IgD-negative memory B cell (primary cell): ENCODE measurements around the gene PSMA3. TPM values are rescaled to one million over a fixed set of nuclear protein-coding genes. Genes with fewer than 3 reads are reported as not detected.
A peak's percentile ranks its signal among the peaks of the same experiment; 100 is the strongest.

Source experiments
- H3K27ac Mint-ChIP-seq, 3 donors: one replicate each; pipeline ENCODE4 v1.8.0; 2020 to 2022; ENCODE audit warnings: mild to moderate bottlenecking in 3 of 3, mixed read lengths in 3 of 3, moderate library complexity in 1 of 3
- H3K27me3 Mint-ChIP-seq: one replicate; pipeline ENCODE4 v1.8.0; 2021; ENCODE audit warnings: mixed read lengths
- H3K36me3 Mint-ChIP-seq: one replicate; pipeline ENCODE4 v1.8.0; 2020; ENCODE audit warnings: mild to moderate bottlenecking, mixed read lengths
- H3K4me1 Mint-ChIP-seq, 3 donors: one replicate each; pipeline ENCODE4 v1.8.0; 2020 to 2022; ENCODE audit warnings: mixed read lengths in 3 of 3, mild to moderate bottlenecking in 1 of 3
- H3K4me3 Mint-ChIP-seq, 4 donors: one replicate each; pipeline ENCODE4 v1.8.0; 2020 to 2022; ENCODE audit warnings: mild to moderate bottlenecking in 4 of 4, mixed read lengths in 4 of 4, moderate library complexity in 3 of 4
- H3K9me3 Mint-ChIP-seq, 3 donors: one replicate each; pipeline ENCODE4 v1.8.0; 2020 to 2021; ENCODE audit warnings: mixed read lengths in 3 of 3, mild to moderate bottlenecking in 1 of 3
- polyA plus RNA-seq: library from polyadenylated mRNA; unstranded; fragments of 300-500 nt; fragmentation: Illumina TruSeq; gene quantifications from one replicate; pipeline ENCODE4 v1.2.3, GENCODE V29; 2021

PSMA3 gene
- polyA plus RNA-seq, 1 donor from 2014 or later, result 120 TPM

GRCh38 chr14:58282925-58283593, 38.4 kb downstream of the PSMA3 start:
- Mint-ChIP-seq H3K27me3 (no peaks in the 10 kb centered on the region), H3K27ac (peak overlapping the region in 2 of 3 donors; percentile 46 to 94), H3K36me3 (peaks cover 5% of the 10 kb centered on the region), H3K9me3 (no peaks in the 10 kb centered on the region), H3K4me1 (peaks cover 20 to 33% (median 32%) of the 10 kb centered on the region in 3 donors), H3K4me3 (no peak overlapping the region)

DNA sequence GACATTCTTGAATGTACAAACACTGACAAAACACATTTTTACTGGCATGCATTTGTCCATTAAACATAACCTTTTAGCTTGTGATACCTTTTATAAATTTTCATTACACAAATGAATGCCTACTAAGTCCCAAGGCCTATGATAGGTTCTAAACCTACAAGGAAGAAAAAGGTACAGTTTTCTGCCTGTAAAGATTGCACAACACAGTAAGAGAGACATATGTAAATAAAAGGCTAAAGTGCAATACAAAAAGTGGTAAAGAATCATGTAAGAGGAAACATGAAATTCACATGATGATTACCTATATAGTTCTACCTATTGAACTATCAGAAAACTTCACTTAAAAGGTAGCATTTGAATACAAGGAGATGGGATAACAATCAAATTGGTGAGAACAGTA, 39.1 kb downstream of the PSMA3 start:
- Mint-ChIP-seq H3K4me1 (peaks cover 22 to 36% (median 35%) of the 10 kb centered on the region in 3 donors), H3K9me3 (no peaks in the 10 kb centered on the region), H3K4me3 (no peak overlapping the region), H3K27ac (peak overlapping the region in 2 of 3 donors; percentile 6 to 46), H3K36me3 (peaks cover 5% of the 10 kb centered on the region), H3K27me3 (no peaks in the 10 kb centered on the region)

- H3K27me3 Mint-ChIP-seq, result no peaks in the 10 kb centered on the region
- peaks cover 7% of the 10 kb centered on the region for H3K36me3 Mint-ChIP-seq
- no peak overlapping the region for H3K4me3 Mint-ChIP-seq
- peaks cover 26 to 42% (median 40%) of the 10 kb centered on the region in 3 donors for H3K4me1 Mint-ChIP-seq
- H3K27ac Mint-ChIP-seq, result peak overlapping the region in 2 of 3 donors; percentile 1 to 49
- no peaks in the 10 kb centered on the region for H3K9me3 Mint-ChIP-seq
These were observed 40.5 kb downstream of the PSMA3 start for GRCh38 chr14:58285132-58285531.

DNA sequence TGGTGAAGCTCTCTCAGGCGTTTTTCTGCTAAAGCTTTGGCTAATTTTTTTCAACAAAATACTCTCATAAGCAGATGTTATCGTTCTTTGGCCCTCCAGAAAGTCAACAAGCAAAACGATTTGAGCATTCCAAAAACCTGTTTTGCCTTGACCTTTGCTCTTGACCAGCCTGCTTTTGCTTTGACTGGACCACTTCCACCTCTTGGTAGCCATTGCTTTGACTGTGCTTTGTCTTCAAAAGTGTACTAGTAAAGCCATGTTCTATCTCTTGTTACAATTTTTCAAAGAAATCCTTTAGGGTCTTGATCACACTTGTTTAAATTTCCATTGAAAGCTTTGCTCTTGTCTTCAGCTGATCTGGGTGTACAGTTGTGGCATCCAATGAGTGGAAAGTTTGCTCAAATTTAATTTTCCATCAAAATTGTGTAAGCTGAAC, 43.0 kb downstream of the PSMA3 start:
- Mint-ChIP-seq H3K4me3 (no peak overlapping the region), H3K9me3 (no peaks in the 10 kb centered on the region), H3K27ac (no peak overlapping the region), H3K36me3 (peaks cover 9% of the 10 kb centered on the region), H3K27me3 (no peaks in the 10 kb centered on the region), H3K4me1 (peaks cover 25 to 40% (median 28%) of the 10 kb centered on the region in 3 donors)

GRCh38 chr14:58288106-58288792, 43.6 kb downstream of the PSMA3 start:
- no peaks in the 10 kb centered on the region for H3K9me3 Mint-ChIP-seq
- no peak overlapping the region for H3K4me3 Mint-ChIP-seq
- peaks cover 9% of the 10 kb centered on the region for H3K36me3 Mint-ChIP-seq
- H3K4me1 Mint-ChIP-seq, result peaks cover 25 to 40% (median 26%) of the 10 kb centered on the region in 3 donors
- no peaks in the 10 kb centered on the region for H3K27me3 Mint-ChIP-seq
- H3K27ac Mint-ChIP-seq, result no peak overlapping the region

DNA sequence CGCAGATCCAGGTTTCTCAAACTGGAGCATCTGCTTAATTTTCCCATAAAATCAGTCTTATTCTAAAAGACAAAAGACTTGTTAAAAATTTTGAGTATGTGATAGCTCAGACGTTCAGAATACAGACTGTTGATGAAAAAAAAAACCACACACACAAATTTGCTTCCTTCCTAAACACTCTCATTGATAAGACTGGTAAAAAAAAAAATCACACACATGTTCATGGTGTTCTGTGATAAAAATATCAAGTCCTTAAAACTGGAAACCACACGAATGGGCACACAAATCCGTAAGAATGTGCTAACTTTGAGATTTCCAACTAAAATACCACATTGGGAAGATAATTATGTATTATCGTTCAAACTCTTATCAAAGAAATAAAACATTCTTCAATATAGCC, 47.0 kb downstream of the PSMA3 start:
- H3K27ac Mint-ChIP-seq, result peak overlapping the region in 1 of 3 donors; percentile 19
- peaks cover 26 to 37% (median 28%) of the 10 kb centered on the region in 3 donors for H3K4me1 Mint-ChIP-seq
- no peak overlapping the region for H3K4me3 Mint-ChIP-seq
- H3K27me3 Mint-ChIP-seq, result no peaks in the 10 kb centered on the region
- peaks cover 9% of the 10 kb centered on the region for H3K36me3 Mint-ChIP-seq
- H3K9me3 Mint-ChIP-seq, result no peaks in the 10 kb centered on the region

- H3K27ac Mint-ChIP-seq, result peak overlapping the region in 1 of 3 donors; percentile 80
- H3K4me1 Mint-ChIP-seq, result peaks cover 25 to 42% (median 28%) of the 10 kb centered on the region in 3 donors
- no peaks in the 10 kb centered on the region for H3K9me3 Mint-ChIP-seq
- peak overlapping the region in 1 of 4 donors; percentile 83 for H3K4me3 Mint-ChIP-seq
- H3K27me3 Mint-ChIP-seq, result no peaks in the 10 kb centered on the region
- peaks cover 9% of the 10 kb centered on the region for H3K36me3 Mint-ChIP-seq
These were observed 47.5 kb downstream of the PSMA3 start for GRCh38 chr14:58292187-58292586.

GRCh38 chr14:58294201-58294600, 49.6 kb downstream of the PSMA3 start:
- Mint-ChIP-seq H3K27me3 (no peaks in the 10 kb centered on the region), H3K36me3 (peaks cover 6% of the 10 kb centered on the region), H3K4me1 (peaks cover 22 to 34% (median 23%) of the 10 kb centered on the region in 3 donors), H3K9me3 (no peaks in the 10 kb centered on the region), H3K4me3 (peak overlapping the region in 2 of 4 donors; percentile 9 to 43), H3K27ac (peak overlapping the region in 2 of 3 donors; percentile 39)

DNA sequence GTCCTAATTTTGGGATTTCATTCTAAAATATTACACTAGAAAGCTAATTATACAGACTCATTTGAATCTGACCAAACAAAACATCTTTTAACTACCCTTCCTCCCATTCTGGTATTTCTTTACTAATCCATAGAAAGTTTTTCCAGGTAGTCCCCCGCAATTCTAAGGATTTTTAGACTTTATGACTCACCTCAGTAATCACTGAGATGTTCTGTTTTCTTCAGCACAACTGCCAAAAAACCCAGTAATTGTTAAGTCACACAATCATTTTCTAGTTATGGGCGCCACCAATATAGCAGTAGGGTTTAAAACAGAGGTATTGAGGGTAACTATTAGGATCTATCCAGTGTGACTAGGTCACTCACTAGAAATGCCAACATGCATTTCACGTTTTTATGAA, 52.1 kb downstream of the PSMA3 start:
- Mint-ChIP-seq H3K36me3 (no peaks in the 10 kb centered on the region), H3K27me3 (no peaks in the 10 kb centered on the region), H3K4me1 (peaks cover 6 to 37% (median 17%) of the 10 kb centered on the region in 3 donors), H3K27ac (no peak overlapping the region), H3K4me3 (no peak overlapping the region), H3K9me3 (no peaks in the 10 kb centered on the region)

- Mint-ChIP-seq H3K36me3 (no peaks in the 10 kb centered on the region), H3K4me1 (peaks cover 5 to 40% (median 16%) of the 10 kb centered on the region in 3 donors), H3K9me3 (no peaks in the 10 kb centered on the region), H3K4me3 (no peak overlapping the region), H3K27ac (no peak overlapping the region), H3K27me3 (no peaks in the 10 kb centered on the region)
These were observed 52.7 kb downstream of the PSMA3 start for GRCh38 chr14:58297412-58297761.

GRCh38 chr14:58297762-58298476, 53.3 kb downstream of the PSMA3 start:
- Mint-ChIP-seq H3K36me3 (no peaks in the 10 kb centered on the region), H3K4me1 (peaks cover 0 to 36% (median 13%) of the 10 kb centered on the region in 3 donors), H3K27me3 (no peaks in the 10 kb centered on the region), H3K27ac (no peak overlapping the region), H3K4me3 (no peak overlapping the region), H3K9me3 (no peaks in the 10 kb centered on the region)

DNA sequence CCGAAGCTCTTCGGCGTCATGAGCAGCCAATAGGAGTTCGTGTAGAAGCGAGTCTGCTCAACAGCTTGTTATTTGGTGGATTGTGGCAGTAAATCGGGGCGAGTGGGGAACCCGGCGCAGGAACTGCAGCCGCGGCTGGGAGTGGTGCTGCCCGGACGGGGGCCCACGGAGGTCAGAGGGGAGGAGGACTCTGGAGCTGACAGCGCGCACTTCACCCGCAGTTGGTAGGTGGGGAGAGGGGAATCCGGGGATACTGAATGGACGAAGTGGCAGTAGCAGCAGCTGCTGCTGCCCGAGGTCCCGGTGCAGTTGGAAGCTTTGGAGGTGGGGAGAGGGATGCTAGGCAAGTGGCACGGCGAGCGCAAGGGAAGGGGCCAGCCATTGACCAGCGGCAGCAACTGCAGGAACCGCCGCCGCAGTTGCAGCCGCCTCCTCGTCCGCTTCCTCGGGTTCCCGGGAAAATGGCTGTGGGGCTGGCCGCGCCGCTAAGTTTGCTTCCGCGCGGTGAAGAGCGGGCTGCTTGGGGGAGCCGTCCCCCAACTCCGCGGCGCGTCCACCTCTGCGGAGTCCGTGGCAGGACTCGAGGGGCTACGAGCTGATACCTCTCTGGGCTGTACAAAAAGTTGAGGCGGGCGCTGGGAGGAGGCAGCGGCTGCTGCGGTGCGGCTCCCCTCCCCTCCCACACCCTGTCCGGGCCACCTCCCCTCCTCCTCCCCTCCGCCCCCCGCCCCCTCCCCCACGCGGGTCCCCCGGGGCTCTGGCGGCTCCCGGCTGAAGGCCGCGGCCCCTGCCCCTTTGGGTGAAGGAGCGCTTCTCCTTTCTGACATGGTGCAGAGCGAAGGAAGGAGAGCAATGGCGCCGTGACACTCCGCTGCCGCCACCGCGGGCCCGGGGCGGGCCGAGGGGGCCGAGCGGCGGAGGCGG, 54.1 kb downstream of the PSMA3 start, which contains the start of gene ARID4A:
TSS of gene ARID4A (plus strand) at position 79 of the 924 bp plus-strand sequence. CDS start 1,300 bp downstream, outside the sequence.
- Mint-ChIP-seq H3K27ac (peak within 1 kb of the TSS in 1 of 3 donors; percentile 93), H3K27me3 (no peaks in the 10 kb centered on the region), H3K36me3 (no peaks in the 10 kb centered on the region), H3K4me3 (peak within 1 kb of the TSS; percentile 94 to 98 (median 97)), H3K9me3 (no peaks in the 10 kb centered on the region), H3K4me1 (peaks cover 0 to 39% (median 13%) of the 10 kb centered on the region in 3 donors)

GRCh38 chr14:58299401-58300330, 55.0 kb downstream of the PSMA3 start:
- Mint-ChIP-seq H3K36me3 (peaks cover 2% of the 10 kb centered on the region), H3K4me1 (peaks cover 0 to 35% (median 13%) of the 10 kb centered on the region in 3 donors), H3K4me3 (peak overlapping the region; percentile 94 to 98 (median 97))

More at GRCh38 chr14:58299401-58300330, 55.0 kb downstream of the PSMA3 start:
- H3K9me3 Mint-ChIP-seq, result no peaks in the 10 kb centered on the region
- H3K27me3 Mint-ChIP-seq, result no peaks in the 10 kb centered on the region
- peak overlapping the region; percentile 31 to 93 (median 78) for H3K27ac Mint-ChIP-seq
